K562 (cell line): ENCODE data around the gene ZKSCAN7. TPM values are rescaled to one million over a fixed set of nuclear protein-coding genes. Genes with fewer than 3 reads are reported as not detected.

Experiments
- BCLAF1 ChIP-seq, 2 experiments: fragments of 450-650 bp in 1 of 2; IDR thresholded peaks; 2 replicates each; pipeline ENCODE4 v1.6.1; 2011 to 2017; ENCODE audit warnings: low read depth in 2 of 2, antibody characterized with exemption in 1 of 2, borderline replicate concordance in 1 of 2, low read length in 1 of 2, mild to moderate bottlenecking in 1 of 2, mixed read lengths in 1 of 2; ENCODE audit not compliant: control insufficient read depth in 1 of 2
- KDM2B ChIP-seq: fragments of 250-450 bp; sonication (Bioruptor Pico); IDR thresholded peaks from 2 replicates; pipeline ENCODE4 v1.8.0; 2021; ENCODE audit warnings: mild to moderate bottlenecking, moderate library complexity
- MAFF ChIP-seq: IDR thresholded peaks from 2 replicates; pipeline ENCODE4 v1.6.1; 2012; ENCODE audit warnings: low read length, improper control_type of control experiment
- NFATC3 ChIP-seq: fragments of 450-650 bp; IDR thresholded peaks from 2 replicates; pipeline ENCODE4 v1.6.1; 2017; ENCODE audit warnings: mild to moderate bottlenecking
- NR4A1 ChIP-seq, 2 experiments: fragments of 250-450 bp in 1 of 2; fragments of 450-650 bp in 1 of 2; sonication (Bioruptor Pico) in 1 of 2; IDR thresholded peaks; 2 replicates each; pipeline versions ENCODE4 v1.4.0 to v1.6.1; 2016 to 2020; ENCODE audit warnings: mild to moderate bottlenecking in 2 of 2, missing compliant biosample characterization in 1 of 2, missing genetic modification characterization in 1 of 2, moderate library complexity in 1 of 2
- PCBP1 ChIP-seq: fragments of 200-400 bp; formaldehyde crosslinking; IDR thresholded peaks from 2 replicates; pipeline ENCODE4 v1.6.1; 2018; ENCODE audit warnings: mild to moderate bottlenecking, low read depth, low read length; ENCODE audit not compliant: poor library complexity, severe bottlenecking
- RBM14 ChIP-seq: fragments of 200-400 bp; formaldehyde crosslinking; IDR thresholded peaks from 2 replicates; pipeline ENCODE4 v1.6.1; 2018; ENCODE audit warnings: low read depth, mild to moderate bottlenecking, low read length, moderate library complexity, borderline replicate concordance; ENCODE audit not compliant: insufficient read depth
- STAT5B ChIP-seq: fragments of 250-450 bp; sonication (Bioruptor Pico); IDR thresholded peaks from 2 replicates; pipeline ENCODE4 v1.8.0; 2021; ENCODE audit warnings: mild to moderate bottlenecking, inconsistent platforms
- ZBTB33 ChIP-seq: sonication (generic); formaldehyde crosslinking; IDR thresholded peaks from 2 replicates; pipeline ENCODE4 v1.8.1; 2023; ENCODE audit warnings: mild to moderate bottlenecking, missing genetic modification reagents
- ZNF696 ChIP-seq: fragments of 250-450 bp; sonication (Bioruptor Pico); conservative IDR thresholded peaks from 2 replicates; pipeline ENCODE4 v1.4.0; 2020; ENCODE audit warnings: mild to moderate bottlenecking, moderate library complexity
- polyA plus RNA-seq, 8 experiments: library from polyadenylated mRNA; depleted of rRNA in 4 of 8; stranded (reverse) in 5 of 8; unstranded in 3 of 8; fragments of >200 nt; fragmentation: Nextera tagmentation in 2 of 8; fragmentation: Illumina TruSeq in 1 of 8; extraction: Ambion mirVana in 2 of 8; extraction: Trizol in 1 of 8; gene quantifications; 2 replicates each; pipeline versions ENCODE4 v1.2.1 to v1.2.3, GENCODE V29; 2011 to 2014; ENCODE audit warnings: inconsistent platforms in 1 of 8, missing spikeins in 1 of 8
- total RNA-seq, 7 experiments: library from RNA; depleted of rRNA in 6 of 7; stranded (reverse); fragments of >200 nt in 6 of 7; fragmentation: Illumina TruSeq in 2 of 7; extraction: Trizol in 2 of 7; gene quantifications; 2 replicates each; pipeline versions ENCODE4 v1.2.1 to v1.2.3, GENCODE V29; 2011 to 2021; ENCODE audit warnings: low replicate concordance in 1 of 7
- TF ChIP-seq, protein P1 (sequence below), 2 experiments: fragments of 450-650 bp in 1 of 2; sonication (generic) in 1 of 2; formaldehyde crosslinking in 1 of 2; IDR thresholded peaks; 2 replicates each; pipeline versions ENCODE4 v1.7.1 to v1.9.0; 2016 to 2022; ENCODE audit warnings: inconsistent platforms in 1 of 2, mild to moderate bottlenecking in 1 of 2, missing genetic modification reagents in 1 of 2

Gene ZKSCAN7
- total and polyA plus RNA-seq, 9 of the 15 experiments (the other 6 are each of a cell fraction or from before 2014, with no cell fraction given), result not detected

- no peak for TF ChIP-seq BCLAF1 (IDR thresholded peaks at IDR 0.05; ENCODE audit: borderline replicate concordance in 1 of 2, control insufficient read depth in 1 of 2, low read depth in 2 of 2, low read length in 1 of 2)
- no peak for TF ChIP-seq NFATC3
- TF ChIP-seq ZBTB33 (CRISPR knock-in tag), result no peak
- TF ChIP-seq, protein P1, sequence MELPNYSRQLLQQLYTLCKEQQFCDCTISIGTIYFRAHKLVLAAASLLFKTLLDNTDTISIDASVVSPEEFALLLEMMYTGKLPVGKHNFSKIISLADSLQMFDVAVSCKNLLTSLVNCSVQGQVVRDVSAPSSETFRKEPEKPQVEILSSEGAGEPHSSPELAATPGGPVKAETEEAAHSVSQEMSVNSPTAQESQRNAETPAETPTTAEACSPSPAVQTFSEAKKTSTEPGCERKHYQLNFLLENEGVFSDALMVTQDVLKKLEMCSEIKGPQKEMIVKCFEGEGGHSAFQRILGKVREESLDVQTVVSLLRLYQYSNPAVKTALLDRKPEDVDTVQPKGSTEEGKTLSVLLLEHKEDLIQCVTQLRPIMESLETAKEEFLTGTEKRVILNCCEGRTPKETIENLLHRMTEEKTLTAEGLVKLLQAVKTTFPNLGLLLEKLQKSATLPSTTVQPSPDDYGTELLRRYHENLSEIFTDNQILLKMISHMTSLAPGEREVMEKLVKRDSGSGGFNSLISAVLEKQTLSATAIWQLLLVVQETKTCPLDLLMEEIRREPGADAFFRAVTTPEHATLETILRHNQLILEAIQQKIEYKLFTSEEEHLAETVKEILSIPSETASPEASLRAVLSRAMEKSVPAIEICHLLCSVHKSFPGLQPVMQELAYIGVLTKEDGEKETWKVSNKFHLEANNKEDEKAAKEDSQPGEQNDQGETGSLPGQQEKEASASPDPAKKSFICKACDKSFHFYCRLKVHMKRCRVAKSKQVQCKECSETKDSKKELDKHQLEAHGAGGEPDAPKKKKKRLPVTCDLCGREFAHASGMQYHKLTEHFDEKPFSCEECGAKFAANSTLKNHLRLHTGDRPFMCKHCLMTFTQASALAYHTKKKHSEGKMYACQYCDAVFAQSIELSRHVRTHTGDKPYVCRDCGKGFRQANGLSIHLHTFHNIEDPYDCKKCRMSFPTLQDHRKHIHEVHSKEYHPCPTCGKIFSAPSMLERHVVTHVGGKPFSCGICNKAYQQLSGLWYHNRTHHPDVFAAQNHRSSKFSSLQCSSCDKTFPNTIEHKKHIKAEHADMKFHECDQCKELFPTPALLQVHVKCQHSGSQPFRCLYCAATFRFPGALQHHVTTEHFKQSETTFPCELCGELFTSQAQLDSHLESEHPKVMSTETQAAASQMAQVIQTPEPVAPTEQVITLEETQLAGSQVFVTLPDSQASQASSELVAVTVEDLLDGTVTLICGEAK (IDR thresholded peaks at IDR 0.05), result no peak
- TF ChIP-seq, protein P1 (CRISPR knock-in tag; IDR thresholded peaks at IDR 0.05), result no peak
- TF ChIP-seq MAFF, result no peak
- no peak for TF ChIP-seq RBM14
- no peak for TF ChIP-seq STAT5B (CRISPR knock-in tag)
- TF ChIP-seq PCBP1, result no peak
- no peak for TF ChIP-seq KDM2B (CRISPR knock-in tag)
- no peak for TF ChIP-seq NR4A1 (CRISPR knock-in tag; IDR thresholded peaks at IDR 0.05)
- TF ChIP-seq NR4A1 (tag; IDR thresholded peaks at IDR 0.05), result no peak
- TF ChIP-seq ZNF696 (CRISPR knock-in tag), result no peak
Measured at GRCh38 chr3:44522494-44522933, 32.5 kb upstream of the ZKSCAN7 start (continued).
